ENCODE data around the gene NRCAM. TPM values are rescaled to one million over a fixed set of nuclear protein-coding genes. Genes with fewer than 3 reads are reported as not detected.

Gene NRCAM
- total and polyA plus RNA-seq, 4 donors, result 0.17 to 3.2 (median 0.64) TPM

- 85% methylated on average over 6 of the region's 6 CpGs for WGBS
- TF ChIP-seq ATF3 (IDR thresholded peaks at IDR 0.05) (no peak), RXRA (IDR thresholded peaks at IDR 0.05) (no peak), ZBTB33 (IDR thresholded peaks at IDR 0.05) (no peak), CTCF (IDR thresholded peaks at IDR 0.05; ENCODE audit: low read depth, low read length, missing input control) (no peak), REST (IDR thresholded peaks at IDR 0.05) (no peak), YY1 (IDR thresholded peaks at IDR 0.05) (no peak), MAX (IDR thresholded peaks at IDR 0.05) (no peak), JUND (IDR thresholded peaks at IDR 0.05) (no peak), HNF4G (IDR thresholded peaks at IDR 0.05) (no peak), NR2F2 (IDR thresholded peaks at IDR 0.05) (no peak), SP1 (IDR thresholded peaks at IDR 0.05) (no peak), HNF4A (conservative IDR thresholded peaks at IDR 0.05) (no peak), FOXA1 (IDR thresholded peaks at IDR 0.05) (no peak), EGR1 (IDR thresholded peaks at IDR 0.05; ENCODE audit: low read depth in 2 of 2) (no peak), RAD21 (IDR thresholded peaks at IDR 0.05) (no peak)
- Histone ChIP-seq H3K27me3 (ENCODE audit: control insufficient read depth in 4 of 4, insufficient read depth in 4 of 4, low read length in 3 of 4) (no peaks in the 10 kb centered on the region), H3K4me3 (ENCODE audit: low read depth in 1 of 3, low read length in 3 of 3) (no peak overlapping the region), H3K36me3 (ENCODE audit: control insufficient read depth in 4 of 4, insufficient read depth in 3 of 4, low read depth in 1 of 4, low read length in 3 of 4) (no peaks in the 10 kb centered on the region), H3K4me1 (ENCODE audit: control insufficient read depth in 4 of 4, insufficient read depth in 4 of 4, low read length in 3 of 4) (peaks cover 0 to 4% (median 3%) of the 10 kb centered on the region in 4 donors), H3K9ac (ENCODE audit: low read depth in 1 of 2, low read length in 2 of 2) (no peak overlapping the region), H3K27ac (ENCODE audit: low read depth in 1 of 2, low read length in 2 of 2) (no peak overlapping the region), H3K9me3 (ENCODE audit: control insufficient read depth in 4 of 4, low read length in 3 of 4) (no peaks in the 10 kb centered on the region)
- DNase-seq (ENCODE audit: low spot score), result no peak
Measured at GRCh38 chr7:108142675-108143259, 313.5 kb downstream of the NRCAM start.

- Histone ChIP-seq H3K4me1 (ENCODE audit: control insufficient read depth in 4 of 4, insufficient read depth in 4 of 4, low read length in 3 of 4) (peaks cover 0 to 4% (median 3%) of the 10 kb centered on the region in 4 donors), H3K27ac (ENCODE audit: low read depth in 1 of 2, low read length in 2 of 2) (no peak overlapping the region), H3K4me3 (ENCODE audit: low read depth in 1 of 3, low read length in 3 of 3) (no peak overlapping the region), H3K9ac (ENCODE audit: low read depth in 1 of 2, low read length in 2 of 2) (no peak overlapping the region), H3K9me3 (ENCODE audit: control insufficient read depth in 4 of 4, low read length in 3 of 4) (no peaks in the 10 kb centered on the region), H3K36me3 (ENCODE audit: control insufficient read depth in 4 of 4, insufficient read depth in 3 of 4, low read depth in 1 of 4, low read length in 3 of 4) (no peaks in the 10 kb centered on the region), H3K27me3 (ENCODE audit: control insufficient read depth in 4 of 4, insufficient read depth in 4 of 4, low read length in 3 of 4) (no peaks in the 10 kb centered on the region)
- DNase-seq (ENCODE audit: low spot score), result no peak
- no peak for TF ChIP-seq YY1 (IDR thresholded peaks at IDR 0.05)
- TF ChIP-seq TAF1 (conservative IDR thresholded peaks at IDR 0.05), result no peak
- no peak for TF ChIP-seq CTCF (IDR thresholded peaks at IDR 0.05; ENCODE audit: low read depth, low read length, missing input control)
- WGBS, result 96% methylated on average over 4 of the region's 4 CpGs
Measured at GRCh38 chr7:108142180-108142579, 314.1 kb downstream of the NRCAM start.

Measured in liver (tissue), 9 donors.